Fibroblast of lung (primary cell): Measurements from ENCODE around the gene TCF4. TPM values are rescaled to one million over a fixed set of nuclear protein-coding genes. Genes with fewer than 3 reads are reported as not detected.

Experiments used
- DNase-seq, 2 donors: peaks; one replicate each; pipeline versions ENCODE4 v3.0.0 to v3.0.0-alpha.2; 2010; ENCODE audit warnings: low read depth in 2 of 2
- H2AFZ ChIP-seq: 2 replicates; pipeline ENCODE4 v1.5.1; 2012; ENCODE audit warnings: low read length, control low read depth, inconsistent platforms
- H3K27ac ChIP-seq: 2 replicates; pipeline ENCODE4 v1.5.1; 2011; ENCODE audit warnings: low read length, control low read depth; ENCODE audit not compliant: insufficient read depth
- H3K27me3 ChIP-seq: 2 replicates; pipeline ENCODE4 v1.5.1; 2011; ENCODE audit warnings: mild to moderate bottlenecking, low read length; ENCODE audit not compliant: control insufficient read depth, insufficient read depth
- H3K36me3 ChIP-seq: 2 replicates; pipeline ENCODE4 v1.5.1; 2011; ENCODE audit warnings: low read length; ENCODE audit not compliant: control insufficient read depth, insufficient read depth
- H3K4me1 ChIP-seq: 2 replicates; pipeline ENCODE4 v1.5.1; 2011; ENCODE audit warnings: low read length; ENCODE audit not compliant: control insufficient read depth, insufficient read depth; ENCODE audit errors: extremely low read depth
- H3K4me2 ChIP-seq: 2 replicates; pipeline ENCODE4 v1.5.1; 2011; ENCODE audit warnings: low read length, control low read depth; ENCODE audit not compliant: insufficient read depth; ENCODE audit errors: extremely low read depth
- H3K4me3 ChIP-seq, 4 experiments: fragments of 200-600 bp in 1 of 4; sonication (generic) in 1 of 4; replicated peaks in 1 of 4; 2 replicates each; pipeline ENCODE4 v1.5.1; 2011 to 2016; ENCODE audit warnings: low read length in 4 of 4, low read depth in 3 of 4, mild to moderate bottlenecking in 3 of 4, control low read depth in 2 of 4, inconsistent platforms in 1 of 4, mixed read lengths in 1 of 4; ENCODE audit not compliant: insufficient read depth in 1 of 4; ENCODE audit errors: control extremely low read depth in 1 of 4
- H3K79me2 ChIP-seq: 2 replicates; pipeline ENCODE4 v1.5.1; 2012; ENCODE audit warnings: mild to moderate bottlenecking, low read length, inconsistent platforms; ENCODE audit not compliant: control insufficient read depth, insufficient read depth
- H3K9ac ChIP-seq: 2 replicates; pipeline ENCODE4 v1.5.1; 2011; ENCODE audit warnings: mild to moderate bottlenecking, low read length, control low read depth; ENCODE audit not compliant: insufficient read depth
- H3K9me3 ChIP-seq: 2 replicates; pipeline ENCODE4 v1.5.1; 2012; ENCODE audit warnings: low read depth, low read length; ENCODE audit not compliant: control insufficient read depth, insufficient read depth
- H4K20me1 ChIP-seq: 2 replicates; pipeline ENCODE4 v1.5.1; 2011; ENCODE audit warnings: low read length; ENCODE audit not compliant: control insufficient read depth, insufficient read depth; ENCODE audit errors: extremely low read depth
- CTCF ChIP-seq, 2 donors: IDR thresholded peaks in 1 of 2; conservative IDR thresholded peaks in 1 of 2; 1 replicate in 1 of 2; 2 replicates in 1 of 2; pipeline ENCODE4 v1.5.1; 2011 to 2012; ENCODE audit warnings: low read length in 2 of 2, control low read depth in 1 of 2, inconsistent platforms in 1 of 2, low read depth in 1 of 2, mild to moderate bottlenecking in 1 of 2
- EZH2 ChIP-seq: IDR thresholded peaks from 2 replicates; pipeline ENCODE4 v1.5.1; 2012; ENCODE audit warnings: low read length, control low read depth, mild to moderate bottlenecking; ENCODE audit errors: missing control alignments
- polyA plus RNA-seq, 2 donors: library from polyadenylated mRNA; depleted of rRNA in 1 of 2; stranded (reverse) in 1 of 2; unstranded in 1 of 2; fragments of >200 nt; gene quantifications; 2 replicates each; pipeline ENCODE4 v1.2.1, GENCODE V29; 2011 to 2012; ENCODE audit warnings: missing spikeins in 1 of 2
- total RNA-seq: library from RNA; depleted of rRNA; stranded (reverse); fragments of >200 nt; gene quantifications from 2 replicates; pipeline ENCODE4 v1.2.1, GENCODE V29; 2014

Gene TCF4
- total and polyA plus RNA-seq, 2 donors (not counting 1 experiment from before 2014, with no cell fraction given) = 48.9 to 57.6 TPM

DNA sequence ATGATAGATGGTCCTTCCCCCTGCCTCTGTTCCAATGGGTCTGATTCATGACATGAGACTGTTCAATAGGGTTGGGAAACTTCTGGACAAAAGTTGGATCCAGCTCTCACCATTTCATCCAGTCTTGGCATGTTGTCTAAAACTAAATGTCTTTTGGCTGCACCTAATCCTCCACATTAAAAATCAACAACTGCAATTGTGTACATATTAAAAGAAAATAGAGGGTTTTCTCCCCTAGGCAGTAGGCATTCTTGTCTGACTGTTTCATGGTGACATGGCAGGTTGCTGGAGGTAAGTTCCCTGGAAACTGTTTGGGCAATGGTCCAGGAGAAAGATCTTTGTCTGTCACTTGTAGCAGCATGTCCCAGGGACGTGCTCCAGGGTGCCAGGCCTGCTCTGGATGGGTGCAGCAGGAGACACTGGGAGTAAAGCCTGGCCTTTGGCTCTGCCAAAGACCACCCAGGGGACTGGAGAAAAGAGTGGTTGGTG, 135.8 kb downstream of the TCF4 start:
- H3K4me1 ChIP-seq = no peaks in the 10 kb centered on the region
- H3K9ac ChIP-seq = no peak overlapping the region
- H3K27ac ChIP-seq = no peak overlapping the region
- TF ChIP-seq CTCF (conservative IDR thresholded peaks at IDR 0.05 in 1 of 2, IDR thresholded peaks at IDR 0.05 in 1 of 2; ENCODE audit: low read depth in 1 of 2, low read length in 2 of 2) (no peak), EZH2 (no peak)
- H4K20me1 ChIP-seq = no peaks in the 10 kb centered on the region
- H3K4me3 ChIP-seq = no peak overlapping the region
- peak; percentile 12 to 36 for DNase-seq
- H3K27me3 ChIP-seq = no peaks in the 10 kb centered on the region
- H3K9me3 ChIP-seq = no peaks in the 10 kb centered on the region
- no peaks in the 10 kb centered on the region for H3K36me3 ChIP-seq
- H3K79me2 ChIP-seq = peaks cover 2% of the 10 kb centered on the region
- no peak overlapping the region for H3K4me2 ChIP-seq
- no peak overlapping the region for H2AFZ ChIP-seq

DNA sequence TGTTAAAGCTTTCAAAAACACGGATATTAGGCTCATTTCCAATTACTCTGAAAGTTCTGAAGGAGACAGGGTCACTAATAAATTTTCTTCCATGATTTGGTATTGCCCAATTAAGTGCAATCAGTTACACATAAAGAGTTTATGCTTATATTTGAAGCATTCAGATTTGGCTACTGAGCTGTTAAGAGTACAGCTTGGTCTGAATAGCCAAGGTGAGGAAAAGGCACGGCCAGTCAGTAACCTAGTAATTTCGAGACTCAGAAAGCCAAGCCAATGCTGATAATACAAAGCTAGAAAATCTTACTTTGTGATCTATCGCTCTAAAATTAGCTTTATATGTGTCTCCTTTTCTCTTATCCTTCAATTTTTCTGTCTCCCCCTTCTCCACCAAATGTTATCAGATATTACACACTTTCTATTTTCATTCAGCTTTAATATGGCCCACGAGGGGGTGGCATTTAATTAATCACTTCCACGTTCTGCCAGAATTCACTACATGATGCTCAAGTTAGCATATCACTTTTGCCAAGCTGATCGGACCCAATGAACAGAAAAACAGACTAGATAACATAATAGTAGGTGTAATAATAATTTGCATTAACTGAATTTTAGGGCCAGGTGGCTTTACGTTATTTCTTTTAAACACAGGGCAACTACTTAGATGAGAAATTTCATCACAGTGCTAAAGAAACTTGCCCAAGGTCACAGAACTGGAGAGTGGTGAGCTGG, 138.4 kb downstream of the TCF4 start:
- Histone ChIP-seq H3K4me3 (no peak overlapping the region), H3K36me3 (no peaks in the 10 kb centered on the region), H2AFZ (no peak overlapping the region), H3K4me1 (no peaks in the 10 kb centered on the region), H3K27me3 (no peaks in the 10 kb centered on the region), H3K27ac (no peak overlapping the region), H3K4me2 (no peak overlapping the region), H3K79me2 (no peaks in the 10 kb centered on the region), H3K9me3 (no peaks in the 10 kb centered on the region), H3K9ac (no peak overlapping the region), H4K20me1 (no peaks in the 10 kb centered on the region)
- no peak for DNase-seq
- no peak for TF ChIP-seq EZH2

- Histone ChIP-seq H3K27me3 (no peaks in the 10 kb centered on the region), H3K79me2 (no peaks in the 10 kb centered on the region), H4K20me1 (no peaks in the 10 kb centered on the region), H3K4me1 (no peaks in the 10 kb centered on the region), H2AFZ (no peak overlapping the region), H3K9ac (no peak overlapping the region), H3K4me3 (no peak overlapping the region), H3K36me3 (no peaks in the 10 kb centered on the region), H3K9me3 (no peaks in the 10 kb centered on the region), H3K4me2 (no peak overlapping the region), H3K27ac (no peak overlapping the region)
- DNase-seq = no peak
- TF ChIP-seq EZH2 (no peak), CTCF (conservative IDR thresholded peaks at IDR 0.05 in 1 of 2, IDR thresholded peaks at IDR 0.05 in 1 of 2; ENCODE audit: low read depth in 1 of 2, low read length in 2 of 2) (no peak)
These were observed 139.6 kb downstream of the TCF4 start for GRCh38 chr18:55448420-55448819.
